Stimulated activated naive CD8-positive, alpha-beta T cell treated with anti-CD3 and anti-CD28 coated beads, Interleukin-15, Interleukin-2, amounts not matched to agents 100 U/mL and 50 U/mL, for 24 hours (primary cell): ENCODE data around the gene PTPRN2.

Experiments used
- ATAC-seq: fragments of 150-1000 bp; cut with Tn5 transposase; one replicate; pipeline ENCODE4 v1.10.0; 2021
- DNase-seq: peaks from one replicate; pipeline ENCODE4 v3.0.0; 2021

Gene PTPRN2

DNA sequence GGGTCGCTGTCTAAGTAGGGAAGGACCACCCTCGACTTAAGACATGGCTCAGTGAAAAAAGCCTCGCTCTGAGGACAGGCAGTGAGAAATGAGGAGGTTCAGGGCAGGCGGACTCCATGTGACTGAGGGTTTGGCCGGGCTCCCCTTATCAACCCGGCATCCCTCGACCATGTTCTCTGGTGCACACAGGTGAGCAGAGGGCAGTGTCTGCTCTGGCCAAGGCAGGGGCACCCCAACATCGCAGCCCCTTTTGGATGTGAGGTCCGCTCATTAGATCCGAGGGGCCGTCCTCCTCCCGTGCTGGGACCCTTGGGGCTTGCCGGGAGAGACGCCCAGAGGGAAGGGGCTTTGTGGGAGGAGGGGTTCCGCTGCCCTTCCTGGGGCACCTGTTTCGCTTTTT lies 775.7 kb downstream of the PTPRN2 start:
- no peak for ATAC-seq
- DNase-seq, result no peak

DNA sequence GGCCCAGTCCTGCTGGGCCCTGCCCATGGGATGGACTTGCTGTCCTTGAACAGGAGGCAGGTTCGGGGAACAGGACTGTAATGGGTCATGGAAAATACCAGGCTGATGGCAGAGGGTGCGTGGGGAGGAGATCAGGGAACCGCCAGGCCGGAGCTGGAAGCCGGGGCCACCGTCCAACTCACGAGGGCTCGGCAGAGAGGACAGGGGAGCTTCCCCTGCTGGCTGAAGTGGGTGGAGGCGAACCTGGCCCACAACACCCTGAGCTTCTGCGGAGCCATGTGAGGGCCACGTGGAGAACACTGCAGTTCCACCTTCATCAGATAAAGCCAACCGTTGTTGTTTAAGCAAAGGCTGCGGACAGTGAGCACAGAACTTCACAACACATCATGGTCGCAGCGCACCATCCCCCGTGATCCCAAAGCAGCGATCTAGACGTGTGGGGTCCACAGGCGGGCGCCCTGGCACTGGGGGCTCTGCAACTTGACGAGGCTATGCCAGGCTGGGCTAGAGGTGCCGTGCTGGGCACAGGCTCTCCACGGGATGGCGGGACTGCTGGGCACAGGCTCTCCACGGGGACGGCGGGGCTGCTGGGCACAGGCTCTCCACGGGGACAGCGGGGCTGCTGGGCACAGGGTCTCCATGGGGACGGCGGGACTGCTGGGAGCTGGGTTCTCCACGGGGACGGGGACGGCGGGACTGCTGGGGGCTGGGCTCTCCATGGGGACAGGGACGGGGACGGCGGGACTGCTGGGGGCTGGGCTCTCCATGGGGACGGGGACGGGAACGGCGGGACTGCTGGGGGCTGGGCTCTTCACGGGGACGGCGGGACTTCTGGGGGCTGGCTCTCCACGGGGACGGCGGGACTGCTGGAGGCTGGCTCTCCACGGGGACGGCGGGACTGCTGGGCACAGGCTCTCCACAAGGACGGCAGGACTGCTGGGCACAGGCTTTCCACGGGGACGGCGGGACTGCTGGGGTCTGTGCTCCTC lies 777.5 kb downstream of the PTPRN2 start:
- no peak for DNase-seq
- ATAC-seq, result no peak

GRCh38 chr7:157809154-157809862 lies 778.3 kb downstream of the PTPRN2 start:
- DNase-seq, result no peak
- no peak for ATAC-seq

- ATAC-seq (no peak), DNase-seq (no peak)
Observed at GRCh38 chr7:157808042-157808441, 779.6 kb downstream of the PTPRN2 start.

DNA sequence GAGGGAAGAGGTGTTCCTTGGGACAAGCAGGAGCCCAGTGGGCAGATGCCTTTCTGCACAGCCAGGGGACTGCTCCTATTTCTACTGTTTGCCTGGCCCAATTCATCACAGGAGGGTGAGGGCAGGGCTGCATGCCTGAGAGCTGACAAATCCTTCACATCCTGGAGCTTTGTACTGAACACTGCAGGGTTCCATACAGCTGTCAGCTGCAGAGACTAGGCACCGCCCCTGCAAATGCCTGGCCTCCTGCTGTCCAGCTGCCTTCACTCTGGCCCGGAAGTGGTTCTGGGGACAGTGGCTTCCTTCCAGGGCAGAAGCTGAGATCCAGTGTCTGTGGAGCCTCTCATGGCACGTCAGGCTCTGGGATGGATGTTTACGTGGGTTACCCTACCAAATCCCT lies 780.1 kb downstream of the PTPRN2 start:
- DNase-seq (no peak), ATAC-seq (no peak)

GRCh38 chr7:157806711-157807110 lies 780.9 kb downstream of the PTPRN2 start:
- ATAC-seq (no peak), DNase-seq (no peak)

GRCh38 chr7:157805713-157806112 lies 781.9 kb downstream of the PTPRN2 start:
- DNase-seq (no peak), ATAC-seq (no peak)

DNA sequence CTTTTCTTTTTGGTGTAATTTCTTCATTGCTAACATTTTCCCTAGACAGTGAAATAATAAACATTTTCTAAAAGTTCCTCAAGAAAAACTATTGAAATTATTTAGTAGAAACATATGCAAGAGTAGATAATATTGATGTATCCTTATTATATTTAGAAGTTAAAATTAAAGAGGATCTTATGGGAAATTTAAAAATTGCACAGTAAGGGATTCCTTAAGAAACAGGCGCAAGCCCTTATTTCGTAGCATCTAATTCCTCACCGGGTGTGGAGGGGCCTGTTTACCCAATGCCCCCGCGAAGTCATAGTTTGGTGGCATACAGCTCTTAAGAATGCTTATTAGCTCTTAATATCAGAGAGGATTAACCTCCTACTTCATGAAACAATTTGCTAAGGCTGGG lies 783.7 kb downstream of the PTPRN2 start:
- ATAC-seq, result no peak
- DNase-seq, result no peak

- ATAC-seq, result no peak
Observed at GRCh38 chr7:157801971-157802675, 785.5 kb downstream of the PTPRN2 start.

DNA sequence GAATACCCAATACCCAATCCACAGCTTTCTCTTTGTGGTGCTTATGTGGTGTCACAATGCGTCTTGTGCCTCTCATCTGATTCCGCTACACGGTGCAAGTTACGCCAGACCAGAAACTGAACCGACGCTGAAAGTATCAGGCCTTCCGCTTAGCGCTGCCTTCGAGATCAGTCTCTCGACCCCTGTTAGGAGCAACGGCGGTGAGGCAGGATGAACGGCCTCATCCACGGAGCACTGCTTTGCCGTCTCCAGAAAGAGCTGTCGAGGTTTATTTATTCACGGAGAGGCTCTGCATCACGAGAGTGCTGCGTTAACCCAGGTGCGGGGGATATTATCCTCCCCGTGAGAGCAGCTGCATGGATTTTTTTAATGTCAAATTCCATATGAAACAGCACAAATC lies 786.5 kb downstream of the PTPRN2 start:
- ATAC-seq, result no peak

More at GRCh38 chr7:157801971-157802675, 785.5 kb downstream of the PTPRN2 start:
- DNase-seq, result no peak

GRCh38 chr7:157800281-157800680 lies 787.3 kb downstream of the PTPRN2 start:
- no peak for DNase-seq
- no peak for ATAC-seq

More for the DNA sequence above, 786.5 kb downstream of the PTPRN2 start:
- no peak for DNase-seq

- ATAC-seq (no peak), DNase-seq (no peak)
Observed at GRCh38 chr7:157799076-157799685, 788.4 kb downstream of the PTPRN2 start.

- ATAC-seq (no peak), DNase-seq (no peak)
Observed at GRCh38 chr7:157797361-157797760, 790.3 kb downstream of the PTPRN2 start.

- DNase-seq (no peak), ATAC-seq (no peak)
Observed at GRCh38 chr7:157796846-157797245, 790.8 kb downstream of the PTPRN2 start.

GRCh38 chr7:157795643-157796042 lies 792.0 kb downstream of the PTPRN2 start:
- DNase-seq (no peak), ATAC-seq (no peak)

GRCh38 chr7:157795199-157795598 lies 792.4 kb downstream of the PTPRN2 start:
- DNase-seq, result no peak
- ATAC-seq, result no peak

DNA sequence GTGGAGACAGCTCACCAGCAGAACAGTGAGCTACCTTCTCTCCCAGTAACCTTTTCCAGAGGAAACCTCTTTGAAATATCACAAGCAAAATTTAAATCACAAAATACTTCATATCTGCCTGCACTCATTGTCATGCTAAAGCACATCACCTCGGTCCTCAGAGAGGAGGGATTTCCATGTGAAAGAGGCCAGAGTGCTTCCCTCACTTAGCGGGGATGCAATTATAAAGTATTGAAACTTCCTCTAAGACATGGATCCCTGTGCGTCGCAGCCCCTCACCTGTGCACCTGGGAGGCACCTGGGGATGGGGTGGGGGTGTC lies 792.9 kb downstream of the PTPRN2 start:
- ATAC-seq (no peak), DNase-seq (no peak)

DNA sequence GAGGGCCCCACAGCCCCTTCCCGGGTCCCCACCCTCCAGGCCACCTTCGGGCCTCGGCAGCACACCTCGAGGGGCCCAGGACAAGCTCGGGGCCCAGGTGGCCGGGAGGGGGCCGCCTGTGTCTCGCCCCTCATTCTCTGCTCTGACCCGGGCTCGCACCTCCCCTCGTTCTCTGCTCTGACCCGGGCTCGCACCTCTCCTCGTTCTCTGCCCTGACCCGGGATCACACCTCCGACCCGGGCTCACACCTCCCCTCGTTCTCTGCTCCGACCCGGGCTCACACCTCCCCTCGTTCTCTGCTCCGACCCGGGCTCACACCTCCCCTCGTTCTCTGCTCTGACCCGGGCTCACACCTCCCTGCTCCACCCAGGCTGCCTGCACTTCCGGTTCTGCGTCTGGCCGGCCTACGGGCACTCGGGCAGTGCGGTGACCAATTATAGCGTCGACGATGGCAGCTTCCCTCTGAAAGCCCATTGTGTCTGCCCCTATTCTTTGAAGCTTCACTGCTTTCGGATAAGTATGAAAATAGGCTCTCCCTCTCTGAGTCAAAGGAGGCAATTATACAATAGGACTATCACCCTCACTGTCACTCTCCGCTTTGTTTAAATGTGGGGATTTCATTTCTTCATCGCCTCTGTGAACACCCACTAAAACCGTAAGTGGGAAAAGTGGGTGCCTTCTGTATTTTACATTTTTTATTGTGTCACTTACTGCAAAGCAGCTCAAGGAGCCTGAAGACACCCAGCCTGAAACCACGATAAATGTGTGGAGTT lies 793.5 kb downstream of the PTPRN2 start:
- ATAC-seq (no peak), DNase-seq (no peak)

GRCh38 chr7:157793087-157793353 lies 794.6 kb downstream of the PTPRN2 start:
- DNase-seq (no peak), ATAC-seq (no peak)

GRCh38 chr7:157792241-157793086 lies 795.2 kb downstream of the PTPRN2 start:
- DNase-seq (no peak), ATAC-seq (no peak)

DNA sequence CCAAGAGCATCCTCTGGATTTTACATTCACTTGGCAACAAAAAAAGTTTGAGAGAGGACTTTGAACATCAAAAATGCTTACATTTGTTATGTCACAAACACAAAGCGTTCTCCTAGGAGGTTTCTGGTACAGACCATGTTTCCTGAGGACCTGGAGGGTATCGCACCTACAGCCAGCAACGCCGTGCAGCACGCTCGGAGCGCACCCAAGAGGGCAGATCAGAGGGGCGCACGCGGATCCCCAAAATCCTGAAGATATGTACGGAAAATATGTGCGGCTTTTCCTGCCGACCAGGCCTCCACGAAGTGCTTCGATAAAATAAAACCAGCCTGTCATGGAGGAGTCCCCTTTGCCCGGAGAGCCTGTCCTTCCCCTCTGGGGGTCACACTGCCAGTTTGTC lies 796.0 kb downstream of the PTPRN2 start:
- DNase-seq (no peak), ATAC-seq (no peak)
